ENCODE data around the gene SSBP3.

Gene SSBP3

DNA sequence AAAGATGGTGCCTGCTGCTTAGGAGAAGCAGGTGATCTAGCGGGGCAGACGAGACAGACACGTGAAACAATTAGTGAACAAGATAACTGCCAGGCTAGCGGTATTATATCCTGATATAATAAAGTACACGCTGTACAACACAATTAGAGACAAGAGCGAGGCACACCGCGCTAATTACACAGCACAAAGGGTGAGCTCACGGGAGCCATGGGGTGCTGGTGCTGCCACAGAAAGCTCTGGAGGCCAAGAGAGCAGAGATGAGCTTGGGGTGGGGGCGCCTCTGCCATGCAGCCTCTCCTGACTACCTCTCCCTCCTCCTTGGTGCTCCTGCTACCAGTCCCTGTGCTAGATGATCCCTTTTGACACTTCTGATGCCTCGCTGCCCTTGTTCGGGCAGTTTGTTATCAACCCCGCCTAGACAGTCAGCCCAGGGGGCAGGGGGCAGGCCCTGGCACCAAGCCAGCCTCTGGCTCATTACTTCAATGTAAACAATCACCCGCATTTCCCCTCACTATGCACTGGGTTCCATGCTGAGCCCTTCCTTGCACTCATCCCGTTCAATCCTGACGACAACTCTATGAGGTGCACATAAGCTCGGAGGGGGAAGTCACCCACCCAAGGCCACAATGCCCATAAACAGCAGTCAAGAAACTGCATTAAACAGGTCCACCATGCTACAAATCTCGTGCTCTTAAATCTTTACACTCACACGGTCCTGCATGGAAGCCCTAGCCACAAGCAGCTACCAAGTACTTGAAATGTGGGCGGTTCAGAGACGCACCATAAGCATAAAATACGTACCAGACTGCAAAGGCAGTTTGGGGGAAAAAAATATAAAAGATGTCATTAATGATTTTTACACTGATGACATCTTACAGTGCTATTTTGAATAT, 103.0 kb downstream of the SSBP3 start:
- FAIRE-seq (no peak), DNase-seq (ENCODE audit: insufficient read length, low spot score) (no peak)
- TF ChIP-seq POU2F2 (IDR thresholded peaks at IDR 0.05; ENCODE audit: low read depth, low read length) (no peak), TAF1 (IDR thresholded peaks at IDR 0.05; ENCODE audit: low read depth, low read length) (no peak), SPI1 (IDR thresholded peaks at IDR 0.05; ENCODE audit: low read depth, low read length) (no peak)

GRCh38 chr1:54302549-54302948, 103.6 kb downstream of the SSBP3 start:
- FAIRE-seq, result no peak
- TF ChIP-seq SPI1 (IDR thresholded peaks at IDR 0.05; ENCODE audit: low read depth, low read length) (no peak), PAX5 (IDR thresholded peaks at IDR 0.05; ENCODE audit: insufficient read depth, low read length, severe bottlenecking) (no peak), TAF1 (IDR thresholded peaks at IDR 0.05; ENCODE audit: low read depth, low read length) (no peak), POLR2A (IDR thresholded peaks at IDR 0.05; ENCODE audit: low read depth, low read length) (no peak), POU2F2 (IDR thresholded peaks at IDR 0.05; ENCODE audit: low read depth, low read length) (no peak), POLR2AphosphoS5 (IDR thresholded peaks at IDR 0.05; ENCODE audit: low read depth, low read length) (no peak)
- no peak for DNase-seq (ENCODE audit: insufficient read length, low spot score)

- no peak for DNase-seq (ENCODE audit: insufficient read length, low spot score)
- TF ChIP-seq POLR2A (IDR thresholded peaks at IDR 0.05; ENCODE audit: low read depth, low read length) (no peak), SPI1 (IDR thresholded peaks at IDR 0.05; ENCODE audit: low read depth, low read length) (no peak), POU2F2 (IDR thresholded peaks at IDR 0.05; ENCODE audit: low read depth, low read length) (no peak), PAX5 (IDR thresholded peaks at IDR 0.05; ENCODE audit: insufficient read depth, low read length, severe bottlenecking) (no peak), POLR2AphosphoS5 (IDR thresholded peaks at IDR 0.05; ENCODE audit: low read depth, low read length) (no peak), TAF1 (IDR thresholded peaks at IDR 0.05; ENCODE audit: low read depth, low read length) (no peak)
- no peak for FAIRE-seq
Observed at GRCh38 chr1:54301497-54301896, 104.7 kb downstream of the SSBP3 start.

DNA sequence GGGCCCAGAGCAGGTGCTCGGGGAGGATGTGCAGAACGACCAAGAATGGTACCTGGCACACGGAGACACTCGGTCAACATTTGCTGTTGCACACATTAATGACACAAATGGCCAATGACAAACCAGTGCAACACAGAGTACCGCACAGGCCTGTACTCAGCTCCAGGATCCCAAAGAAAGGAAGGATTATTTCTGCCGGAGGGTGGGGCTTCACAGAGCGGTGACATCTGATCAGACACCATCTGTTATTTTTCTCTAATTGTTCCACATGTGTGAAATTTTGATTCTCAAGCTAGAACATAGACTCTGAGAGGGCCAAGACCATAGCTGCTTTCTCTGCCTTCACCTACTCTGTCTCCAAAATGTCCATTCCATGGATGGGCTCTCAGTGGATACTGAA, 105.8 kb downstream of the SSBP3 start:
- FAIRE-seq, result no peak
- no peak for DNase-seq (ENCODE audit: insufficient read length, low spot score)
- TF ChIP-seq POLR2A (IDR thresholded peaks at IDR 0.05; ENCODE audit: low read depth, low read length) (no peak), TAF1 (IDR thresholded peaks at IDR 0.05; ENCODE audit: low read depth, low read length) (no peak), POU2F2 (IDR thresholded peaks at IDR 0.05; ENCODE audit: low read depth, low read length) (no peak), PAX5 (IDR thresholded peaks at IDR 0.05; ENCODE audit: insufficient read depth, low read length, severe bottlenecking) (no peak), POLR2AphosphoS5 (IDR thresholded peaks at IDR 0.05; ENCODE audit: low read depth, low read length) (no peak), SPI1 (IDR thresholded peaks at IDR 0.05; ENCODE audit: low read depth, low read length) (no peak)

- DNase-seq (ENCODE audit: insufficient read length, low spot score), result no peak
- FAIRE-seq, result no peak
- TF ChIP-seq TAF1 (IDR thresholded peaks at IDR 0.05; ENCODE audit: low read depth, low read length) (no peak), POLR2AphosphoS5 (IDR thresholded peaks at IDR 0.05; ENCODE audit: low read depth, low read length) (no peak), PAX5 (IDR thresholded peaks at IDR 0.05; ENCODE audit: insufficient read depth, low read length, severe bottlenecking) (no peak), SPI1 (IDR thresholded peaks at IDR 0.05; ENCODE audit: low read depth, low read length) (no peak), POLR2A (IDR thresholded peaks at IDR 0.05; ENCODE audit: low read depth, low read length) (no peak), POU2F2 (IDR thresholded peaks at IDR 0.05; ENCODE audit: low read depth, low read length) (no peak)
Observed at GRCh38 chr1:54299037-54299436, 107.2 kb downstream of the SSBP3 start.

DNA sequence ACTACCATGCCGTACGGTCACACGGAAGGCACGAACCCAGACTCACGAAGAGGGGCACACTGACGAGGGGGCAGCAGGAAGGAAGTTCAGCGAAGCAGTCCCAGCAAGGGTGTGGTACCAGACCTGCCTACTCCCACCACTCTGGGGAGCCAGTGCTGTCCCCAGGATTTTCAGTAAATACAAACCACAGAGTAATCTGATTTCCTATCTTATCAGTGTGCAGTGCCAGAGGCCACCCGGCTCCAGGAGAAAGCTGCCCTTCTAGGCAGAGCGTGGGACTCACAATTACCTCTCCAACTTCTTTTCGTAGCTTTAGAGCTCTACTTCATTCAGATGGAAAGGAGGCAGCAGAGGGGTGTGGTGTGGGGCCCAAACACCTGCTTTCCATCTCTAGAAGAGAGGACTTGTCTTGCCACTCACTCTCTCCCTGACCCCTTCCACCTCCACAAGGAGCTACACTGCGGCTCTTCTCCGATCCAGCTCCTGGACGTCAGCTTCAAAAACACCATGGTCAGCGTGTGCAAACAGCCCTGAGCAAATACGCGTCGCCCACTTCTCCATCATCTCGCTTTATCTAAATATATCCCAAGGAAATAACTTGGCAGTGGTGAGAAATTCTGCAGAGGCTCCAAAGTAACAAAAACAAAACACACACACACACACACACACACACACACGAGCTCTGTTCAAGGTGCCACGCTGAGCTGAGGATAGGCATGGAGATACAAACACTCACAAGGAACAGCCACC, 107.7 kb downstream of the SSBP3 start:
- DNase-seq (ENCODE audit: insufficient read length, low spot score) (no peak), FAIRE-seq (no peak)
- TF ChIP-seq POLR2A (IDR thresholded peaks at IDR 0.05; ENCODE audit: low read depth, low read length), result no peak
- TF ChIP-seq PAX5 (IDR thresholded peaks at IDR 0.05; ENCODE audit: insufficient read depth, low read length, severe bottlenecking), result no peak
- no peak for TF ChIP-seq POU2F2 (IDR thresholded peaks at IDR 0.05; ENCODE audit: low read depth, low read length)
- no peak for TF ChIP-seq TAF1 (IDR thresholded peaks at IDR 0.05; ENCODE audit: low read depth, low read length)
- no peak for TF ChIP-seq SPI1 (IDR thresholded peaks at IDR 0.05; ENCODE audit: low read depth, low read length)
- no peak for TF ChIP-seq POLR2AphosphoS5 (IDR thresholded peaks at IDR 0.05; ENCODE audit: low read depth, low read length)

DNA sequence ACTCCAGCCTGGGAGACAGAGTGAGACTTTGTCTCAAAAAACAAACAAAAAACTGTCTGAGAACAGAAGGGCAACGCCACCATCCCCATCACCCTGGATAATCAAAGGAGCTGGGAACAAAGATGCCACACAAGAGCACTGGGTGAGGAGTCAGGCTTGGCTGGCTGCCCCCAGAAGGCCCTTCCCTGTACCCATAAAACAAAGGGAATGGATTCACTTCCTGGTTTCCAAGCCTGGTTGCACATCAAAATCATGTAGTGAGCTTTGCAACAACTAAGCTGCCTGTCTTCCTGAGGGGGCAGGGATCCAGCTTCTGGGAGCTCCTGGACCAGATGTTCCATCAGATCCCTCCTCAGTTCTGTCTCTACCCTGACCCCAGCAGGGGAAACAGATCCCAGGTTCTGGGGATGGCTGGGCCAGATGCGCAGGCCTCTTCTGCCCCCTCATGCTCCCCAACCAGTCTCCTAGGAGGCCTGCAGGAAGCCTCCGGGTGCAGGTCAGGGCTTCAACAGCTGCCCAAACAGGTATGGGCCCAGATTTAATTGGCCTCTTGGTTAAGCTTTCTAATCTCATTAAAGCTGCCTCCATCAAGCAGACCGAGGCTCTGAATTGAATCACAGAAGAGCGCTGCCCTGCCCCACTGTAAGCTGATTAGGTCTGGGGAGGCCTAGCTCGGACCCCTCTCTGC, 108.5 kb downstream of the SSBP3 start:
- FAIRE-seq (no peak), DNase-seq (ENCODE audit: insufficient read length, low spot score) (no peak)
- TF ChIP-seq POLR2A (IDR thresholded peaks at IDR 0.05; ENCODE audit: low read depth, low read length) (no peak), TAF1 (IDR thresholded peaks at IDR 0.05; ENCODE audit: low read depth, low read length) (no peak), POU2F2 (IDR thresholded peaks at IDR 0.05; ENCODE audit: low read depth, low read length) (no peak)

GRCh38 chr1:54296666-54297065, 109.5 kb downstream of the SSBP3 start:
- no peak for DNase-seq (ENCODE audit: insufficient read length, low spot score)
- FAIRE-seq, result no peak
- TF ChIP-seq TAF1 (IDR thresholded peaks at IDR 0.05; ENCODE audit: low read depth, low read length), result no peak
- TF ChIP-seq POLR2A (IDR thresholded peaks at IDR 0.05; ENCODE audit: low read depth, low read length), result no peak
- TF ChIP-seq PAX5 (IDR thresholded peaks at IDR 0.05; ENCODE audit: insufficient read depth, low read length, severe bottlenecking), result no peak
- no peak for TF ChIP-seq POLR2AphosphoS5 (IDR thresholded peaks at IDR 0.05; ENCODE audit: low read depth, low read length)
- no peak for TF ChIP-seq POU2F2 (IDR thresholded peaks at IDR 0.05; ENCODE audit: low read depth, low read length)
- no peak for TF ChIP-seq SPI1 (IDR thresholded peaks at IDR 0.05; ENCODE audit: low read depth, low read length)

- FAIRE-seq, result no peak
- TF ChIP-seq POLR2AphosphoS5 (IDR thresholded peaks at IDR 0.05; ENCODE audit: low read depth, low read length) (no peak), POLR2A (IDR thresholded peaks at IDR 0.05; ENCODE audit: low read depth, low read length) (no peak), SPI1 (IDR thresholded peaks at IDR 0.05; ENCODE audit: low read depth, low read length) (no peak), TAF1 (IDR thresholded peaks at IDR 0.05; ENCODE audit: low read depth, low read length) (no peak), POU2F2 (IDR thresholded peaks at IDR 0.05; ENCODE audit: low read depth, low read length) (no peak), PAX5 (IDR thresholded peaks at IDR 0.05; ENCODE audit: insufficient read depth, low read length, severe bottlenecking) (no peak)
- no peak for DNase-seq (ENCODE audit: insufficient read length, low spot score)
Observed at GRCh38 chr1:54294887-54295286, 111.3 kb downstream of the SSBP3 start.
